Calu3 (cell line): ENCODE measurements around the gene ADAMTS7. TPM values are rescaled to one million over a fixed set of nuclear protein-coding genes. Genes with fewer than 3 reads are reported as not detected.

ENCODE experiments used
- BruUV-seq: library from RNA; stranded (reverse); fragments of 400-500 nt; replicated peaks from 2 replicates; lab custom pipeline; 2021; lab: Mats Ljungman, UMichigan
- CTCF ChIA-PET: fragments of 300-600 bp; sonication (Branson Sonifier 250); formaldehyde crosslinking; loops from one replicate; lab custom pipeline; 2022; ENCODE audit warnings: antibody characterized with exemption; lab: Charles Lee
- DNase-seq: peaks from one replicate; pipeline ENCODE4 v3.0.0; 2022
- H3K27ac Mint-ChIP-seq: one replicate; pipeline ENCODE4 v1.8.0; 2022; ENCODE audit warnings: mixed read lengths; ENCODE audit not compliant: unreplicated experiment
- H3K27me3 Mint-ChIP-seq: one replicate; pipeline ENCODE4 v1.8.0; 2022; ENCODE audit warnings: mixed read lengths; ENCODE audit not compliant: unreplicated experiment
- H3K36me3 Mint-ChIP-seq: one replicate; pipeline ENCODE4 v1.8.0; 2022; ENCODE audit warnings: mild to moderate bottlenecking, moderate library complexity, mixed read lengths; ENCODE audit not compliant: insufficient read depth, unreplicated experiment
- H3K4me1 Mint-ChIP-seq: one replicate; pipeline ENCODE4 v1.8.0; 2022; ENCODE audit warnings: mild to moderate bottlenecking, low read depth, mixed read lengths; ENCODE audit not compliant: unreplicated experiment
- H3K4me3 Mint-ChIP-seq: one replicate; pipeline ENCODE4 v1.8.0; 2022; ENCODE audit warnings: mild to moderate bottlenecking, low read depth, moderate library complexity, mixed read lengths; ENCODE audit not compliant: unreplicated experiment
- H3K9me3 Mint-ChIP-seq: one replicate; pipeline ENCODE4 v1.8.0; 2022; ENCODE audit warnings: low read depth, mixed read lengths; ENCODE audit not compliant: unreplicated experiment
- CTCF ChIP-seq: fragments of 200-600 bp; IDR thresholded peaks from one replicate; pipeline ENCODE4 v1.8.0; 2022; ENCODE audit warnings: antibody characterized with exemption; ENCODE audit not compliant: unreplicated experiment
- intact Hi-C: fragments of 100-400 bp; cut with micrococcal nuclease; formaldehyde crosslinking; loops from one replicate; pipeline ENCODE4 v1.10.0; 2022; ENCODE audit not compliant: unreplicated experiment
- total RNA-seq: library from RNA; stranded (reverse); gene quantifications from 2 replicates; pipeline ENCODE4 v1.2.3, GENCODE V29; 2022

Gene ADAMTS7
- total RNA-seq, 1 experiment from 2014 or later = 1.4 TPM

- TF ChIP-seq CTCF = no peak
- BruUV-seq = no TSS peak
- CTCF ChIA-PET = no interaction called here
- H3K4me3 Mint-ChIP-seq = no peak overlapping the region
- peaks cover 74% of the 10 kb centered on the region for H3K27me3 Mint-ChIP-seq
- no peak for DNase-seq
- no peaks in the 10 kb centered on the region for H3K9me3 Mint-ChIP-seq
- H3K27ac Mint-ChIP-seq = no peak overlapping the region
- no peaks in the 10 kb centered on the region for H3K36me3 Mint-ChIP-seq
- H3K4me1 Mint-ChIP-seq = no peaks in the 10 kb centered on the region
- intact Hi-C loops = no loop called here
Observed at GRCh38 chr15:78838489-78838888, 27.2 kb upstream of the ADAMTS7 start.

- Mint-ChIP-seq H3K4me1 (no peaks in the 10 kb centered on the region), H3K9me3 (no peaks in the 10 kb centered on the region), H3K27ac (no peak overlapping the region), H3K4me3 (no peak overlapping the region), H3K36me3 (no peaks in the 10 kb centered on the region), H3K27me3 (peaks cover 74% of the 10 kb centered on the region)
- CTCF ChIA-PET = interaction anchor here (0.9 kb wide), 1 partner anchor 22 kb away, joined by 3 read pairs; no protein-coding TSS in a partner anchor
- no peak for TF ChIP-seq CTCF
- intact Hi-C loops = no loop called here
- BruUV-seq = no TSS peak
- DNase-seq = no peak
Observed at GRCh38 chr15:78837543-78837942, 26.3 kb upstream of the ADAMTS7 start.

- DNase-seq = no peak
- intact Hi-C loops = no loop called here
- TF ChIP-seq CTCF = no peak
- H3K4me3 Mint-ChIP-seq = no peak overlapping the region
- no peaks in the 10 kb centered on the region for H3K9me3 Mint-ChIP-seq
- peaks cover 78% of the 10 kb centered on the region for H3K27me3 Mint-ChIP-seq
- CTCF ChIA-PET = interaction anchor here (0.9 kb wide), 1 partner anchor 22 kb away, joined by 3 read pairs; no protein-coding TSS in a partner anchor
- no TSS peak for BruUV-seq
- no peaks in the 10 kb centered on the region for H3K36me3 Mint-ChIP-seq
- no peak overlapping the region for H3K27ac Mint-ChIP-seq
- no peaks in the 10 kb centered on the region for H3K4me1 Mint-ChIP-seq
Observed at GRCh38 chr15:78837131-78837530, 25.9 kb upstream of the ADAMTS7 start.

- Mint-ChIP-seq H3K27ac (no peak overlapping the region), H3K4me3 (no peak overlapping the region), H3K27me3 (peaks cover 85% of the 10 kb centered on the region), H3K9me3 (no peaks in the 10 kb centered on the region), H3K36me3 (no peaks in the 10 kb centered on the region), H3K4me1 (no peaks in the 10 kb centered on the region)
- no TSS peak for BruUV-seq
- no peak for DNase-seq
- CTCF ChIA-PET = no interaction called here
- intact Hi-C loops = no loop called here
- no peak for TF ChIP-seq CTCF
Observed at GRCh38 chr15:78836333-78836732, 25.1 kb upstream of the ADAMTS7 start.
